Astrocyte (in vitro differentiated cells and primary cell): ENCODE data around the gene DOCK1. TPM values are rescaled to one million over a fixed set of nuclear protein-coding genes. Genes with fewer than 3 reads are reported as not detected.

Experiments used
- DNase-seq: peaks from one replicate; pipeline ENCODE4 v3.0.0-alpha.2; 2010; ENCODE audit warnings: low read depth
- FAIRE-seq: peaks from 2 replicates; lab custom pipeline; 2011; peaks lifted over from hg19 to GRCh38; lab: Jason Lieb, UNC
- H2AFZ ChIP-seq: 2 replicates; pipeline ENCODE4 v1.6.0; 2012; ENCODE audit warnings: low read depth, low read length, inconsistent platforms
- H3K27ac ChIP-seq: 2 replicates; pipeline ENCODE4 v1.5.1; 2011; ENCODE audit warnings: low read depth, low read length, inconsistent platforms
- H3K27me3 ChIP-seq: 2 replicates; pipeline ENCODE4 v1.6.0; 2011; ENCODE audit warnings: low read length, inconsistent platforms; ENCODE audit not compliant: insufficient read depth
- H3K36me3 ChIP-seq: 2 replicates; pipeline ENCODE4 v1.5.1; 2011; ENCODE audit warnings: low read length, inconsistent platforms; ENCODE audit not compliant: insufficient read depth
- H3K4me1 ChIP-seq: 2 replicates; pipeline ENCODE4 v1.5.1; 2011; ENCODE audit warnings: low read length, inconsistent platforms; ENCODE audit not compliant: insufficient read depth
- H3K4me2 ChIP-seq: 2 replicates; pipeline ENCODE4 v1.6.0; 2012; ENCODE audit warnings: low read length, inconsistent platforms
- H3K4me3 ChIP-seq: 2 replicates; pipeline ENCODE4 v1.5.1; 2011; ENCODE audit warnings: low read depth, mild to moderate bottlenecking, low read length, inconsistent platforms; ENCODE audit not compliant: insufficient read depth
- H3K79me2 ChIP-seq: 2 replicates; pipeline ENCODE4 v1.6.0; 2012; ENCODE audit warnings: mild to moderate bottlenecking, low read length, inconsistent platforms; ENCODE audit not compliant: insufficient read depth
- H3K9ac ChIP-seq: 2 replicates; pipeline ENCODE4 v1.6.0; 2012; ENCODE audit warnings: mild to moderate bottlenecking, low read length, inconsistent platforms
- H3K9me3 ChIP-seq: 2 replicates; pipeline ENCODE4 v1.5.1; 2012; ENCODE audit warnings: low read depth, mild to moderate bottlenecking, low read length, inconsistent platforms; ENCODE audit not compliant: insufficient read depth
- H4K20me1 ChIP-seq: 2 replicates; pipeline ENCODE4 v1.6.0; 2012; ENCODE audit warnings: low read length, inconsistent platforms; ENCODE audit not compliant: insufficient read depth
- H3K27ac Mint-ChIP-seq: one replicate; pipeline ENCODE4 v1.8.0; 2021; ENCODE audit warnings: mild to moderate bottlenecking, mixed read lengths; ENCODE audit not compliant: unreplicated experiment
- H3K27me3 Mint-ChIP-seq: one replicate; pipeline ENCODE4 v1.8.0; 2021; ENCODE audit warnings: low read depth, mixed read lengths; ENCODE audit not compliant: unreplicated experiment
- H3K36me3 Mint-ChIP-seq: one replicate; pipeline ENCODE4 v1.8.0; 2021; ENCODE audit warnings: low read depth, mixed read lengths; ENCODE audit not compliant: unreplicated experiment
- H3K4me1 Mint-ChIP-seq: one replicate; pipeline ENCODE4 v1.8.0; 2021; ENCODE audit warnings: low read depth, mixed read lengths; ENCODE audit not compliant: unreplicated experiment
- H3K4me3 Mint-ChIP-seq: one replicate; pipeline ENCODE4 v1.8.0; 2021; ENCODE audit warnings: mild to moderate bottlenecking, moderate library complexity, mixed read lengths; ENCODE audit not compliant: unreplicated experiment
- H3K9me3 Mint-ChIP-seq: one replicate; pipeline ENCODE4 v1.8.0; 2021; ENCODE audit warnings: mild to moderate bottlenecking, mixed read lengths; ENCODE audit not compliant: unreplicated experiment
- CTCF ChIP-seq: IDR thresholded peaks from 2 replicates; pipeline ENCODE4 v1.5.1; 2011; ENCODE audit warnings: low read depth, mild to moderate bottlenecking, inconsistent platforms, low read length, moderate library complexity; ENCODE audit not compliant: insufficient read depth
- EZH2 ChIP-seq: IDR thresholded peaks from 2 replicates; pipeline ENCODE4 v1.6.1; 2012; ENCODE audit warnings: mild to moderate bottlenecking, low read length, inconsistent platforms; ENCODE audit not compliant: insufficient read depth
- total RNA-seq: library from RNA; stranded (reverse); gene quantifications from 2 replicates; pipeline ENCODE4 v1.2.1, GENCODE V29; 2021

The DOCK1 gene
- total RNA-seq, 1 donor from 2014 or later: 42.5 TPM

DNA sequence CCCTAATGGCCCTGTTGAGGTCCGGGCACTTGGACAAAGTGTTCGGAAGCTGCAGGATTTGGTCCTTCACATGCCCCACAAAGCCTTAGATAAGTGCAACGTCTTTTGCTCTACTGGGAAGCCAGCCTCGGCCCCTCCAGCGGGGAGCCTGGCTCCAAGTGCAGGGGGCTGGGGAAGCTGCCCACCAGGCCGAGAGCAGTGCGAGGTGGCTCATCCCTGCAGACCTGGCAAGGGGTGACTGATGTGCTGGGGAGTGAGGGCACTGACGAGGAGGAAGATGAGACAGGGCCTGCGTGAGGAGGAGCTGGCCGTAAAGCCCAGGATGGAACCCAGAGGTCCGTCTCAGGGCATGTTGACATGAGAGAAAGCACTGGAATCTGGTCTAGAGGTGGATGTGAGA lies 508.1 kb downstream of the DOCK1 start:
- H3K27me3 ChIP-seq: no peaks in the 10 kb centered on the region
- H3K4me2 ChIP-seq: no peak overlapping the region
- DNase-seq (no peak), FAIRE-seq (no peak)
- H2AFZ ChIP-seq: no peak overlapping the region
- no peaks in the 10 kb centered on the region for H3K4me1 ChIP-seq
- H3K4me3 ChIP-seq: no peak overlapping the region
- peaks cover 4% of the 10 kb centered on the region for H3K36me3 ChIP-seq
- H3K79me2 ChIP-seq: no peaks in the 10 kb centered on the region
- no peak for TF ChIP-seq CTCF
- TF ChIP-seq EZH2: no peak
- Mint-ChIP-seq H3K9me3 (no peaks in the 10 kb centered on the region), H3K4me3 (no peak overlapping the region), H3K27me3 (no peaks in the 10 kb centered on the region), H3K36me3 (peaks cover 9% of the 10 kb centered on the region), H3K4me1 (peaks cover 2% of the 10 kb centered on the region), H3K27ac (no peak overlapping the region)
- no peak overlapping the region for H3K27ac ChIP-seq
- no peaks in the 10 kb centered on the region for H4K20me1 ChIP-seq
- H3K9ac ChIP-seq: no peak overlapping the region
- H3K9me3 ChIP-seq: no peaks in the 10 kb centered on the region

DNA sequence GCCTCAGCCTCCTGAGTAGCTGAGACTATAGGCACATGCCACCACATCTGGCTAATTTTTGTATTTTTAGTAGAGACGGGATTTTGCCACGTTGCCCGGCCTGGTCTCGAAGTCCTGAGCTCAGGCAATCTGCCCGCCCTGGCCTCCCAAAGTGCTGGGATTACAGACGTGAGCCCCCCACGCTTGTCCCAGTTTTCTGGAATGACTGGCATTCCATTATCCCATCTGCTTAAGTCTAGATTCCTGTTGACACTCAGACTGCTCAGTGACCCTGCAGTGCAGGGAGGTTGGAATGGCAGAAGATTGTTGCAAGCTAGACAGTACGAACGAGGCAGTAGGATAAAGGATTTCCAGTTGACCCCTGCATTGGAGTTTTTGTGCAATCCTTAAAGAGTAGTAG lies 508.8 kb downstream of the DOCK1 start:
- Histone ChIP-seq H3K27me3 (no peaks in the 10 kb centered on the region), H3K4me2 (no peak overlapping the region), H3K9me3 (no peaks in the 10 kb centered on the region), H4K20me1 (no peaks in the 10 kb centered on the region), H3K4me3 (no peak overlapping the region), H3K4me1 (no peaks in the 10 kb centered on the region), H3K36me3 (peaks cover 8% of the 10 kb centered on the region), H3K79me2 (no peaks in the 10 kb centered on the region), H3K9ac (no peak overlapping the region), H2AFZ (no peak overlapping the region), H3K27ac (no peak overlapping the region)
- FAIRE-seq: no peak
- H3K4me1 Mint-ChIP-seq: peaks cover 2% of the 10 kb centered on the region
- DNase-seq: no peak
- no peaks in the 10 kb centered on the region for H3K27me3 Mint-ChIP-seq
- no peaks in the 10 kb centered on the region for H3K9me3 Mint-ChIP-seq
- H3K27ac Mint-ChIP-seq: no peak overlapping the region
- no peak overlapping the region for H3K4me3 Mint-ChIP-seq
- TF ChIP-seq CTCF (no peak), EZH2 (no peak)
- peaks cover 12% of the 10 kb centered on the region for H3K36me3 Mint-ChIP-seq

GRCh38 chr10:127415116-127415515 lies 509.9 kb downstream of the DOCK1 start:
- Mint-ChIP-seq H3K4me1 (peaks cover 2% of the 10 kb centered on the region), H3K4me3 (no peak overlapping the region), H3K27ac (no peak overlapping the region), H3K9me3 (no peaks in the 10 kb centered on the region), H3K36me3 (peaks cover 16% of the 10 kb centered on the region), H3K27me3 (no peaks in the 10 kb centered on the region)
- no peak for DNase-seq
- no peaks in the 10 kb centered on the region for H3K9me3 ChIP-seq
- no peaks in the 10 kb centered on the region for H4K20me1 ChIP-seq
- no peak overlapping the region for H3K4me3 ChIP-seq
- H3K4me1 ChIP-seq: no peaks in the 10 kb centered on the region
- no peak overlapping the region for H3K4me2 ChIP-seq
- H3K79me2 ChIP-seq: no peaks in the 10 kb centered on the region
- no peaks in the 10 kb centered on the region for H3K27me3 ChIP-seq
- FAIRE-seq: no peak
- peaks cover 11% of the 10 kb centered on the region for H3K36me3 ChIP-seq
- no peak overlapping the region for H3K27ac ChIP-seq
- no peak overlapping the region for H3K9ac ChIP-seq
- TF ChIP-seq EZH2: no peak
- no peak for TF ChIP-seq CTCF
- H2AFZ ChIP-seq: no peak overlapping the region
